Aorta (tissue), 5 donors: ENCODE measurements around the gene CCSER1. TPM values are rescaled to one million over a fixed set of nuclear protein-coding genes. Genes with fewer than 3 reads are reported as not detected.

Experiments
- ATAC-seq: fragments of 200-7000 bp; cut with Tn5 transposase; one replicate; pipeline ENCODE4 v1.9.1; 2022; ENCODE audit warnings: moderate library complexity; ENCODE audit not compliant: low FRiP score
- DNase-seq, 2 donors: peaks; one replicate each; pipeline ENCODE4 v3.0.0-alpha.2; 2020
- H3K27ac ChIP-seq, 2 donors: one replicate each; pipeline ENCODE4 v1.5.1; 2013; ENCODE audit warnings: low read length in 2 of 2, mild to moderate bottlenecking in 2 of 2, moderate library complexity in 2 of 2, control low read depth in 1 of 2, inconsistent platforms in 1 of 2, low read depth in 1 of 2
- H3K27me3 ChIP-seq, 2 donors: one replicate each; pipeline ENCODE4 v1.6.1; 2013; ENCODE audit warnings: control low read depth in 1 of 2, low read length in 1 of 2, mild to moderate bottlenecking in 1 of 2, moderate library complexity in 1 of 2; ENCODE audit not compliant: insufficient read depth in 2 of 2, control insufficient read depth in 1 of 2
- H3K36me3 ChIP-seq, 2 donors: one replicate each; pipeline ENCODE4 v1.6.1; 2013; ENCODE audit warnings: control low read depth in 1 of 2, low read length in 1 of 2, mild to moderate bottlenecking in 1 of 2; ENCODE audit not compliant: insufficient read depth in 2 of 2, control insufficient read depth in 1 of 2
- H3K4me1 ChIP-seq, 2 donors: one replicate each; pipeline ENCODE4 v1.6.1; 2013; ENCODE audit warnings: low read length in 2 of 2, control low read depth in 1 of 2, mild to moderate bottlenecking in 1 of 2, moderate library complexity in 1 of 2; ENCODE audit not compliant: insufficient read depth in 2 of 2, control insufficient read depth in 1 of 2
- H3K4me3 ChIP-seq, 2 donors: one replicate each; pipeline ENCODE4 v1.5.1; 2013; ENCODE audit warnings: low read length in 2 of 2, control low read depth in 1 of 2, mild to moderate bottlenecking in 1 of 2
- H3K9me3 ChIP-seq: one replicate; pipeline ENCODE4 v1.6.1; 2013; ENCODE audit warnings: mild to moderate bottlenecking, low read length; ENCODE audit not compliant: control insufficient read depth
- WGBS, 2 donors: extraction: QIAGEN DNeasy Blood & Tissue Kit; methylation state at CpG; one replicate each; pipeline ENCODE4 v1.1.7; 2013; 5-methylcytosine and 5-hydroxymethylcytosine counted together
- intact Hi-C, 2 donors: fragments of 100-400 bp; cut with DNase I; formaldehyde crosslinking; loops; one replicate each; pipeline versions ENCODE4 v1.14.2 to v1.15.0; 2022
- polyA plus RNA-seq, 2 donors: library from polyadenylated mRNA; stranded (reverse); fragments of 200-250 nt; gene quantifications; one replicate each; pipeline ENCODE4 v1.2.3, GENCODE V29; 2013
- total RNA-seq, 2 donors: library from RNA; stranded (reverse); fragmentation: NEBNext Ultra II Directional; extraction: Animal tissue kit (Norgen Biotek cat#: 25700); gene quantifications; one replicate each; pipeline ENCODE4 v1.2.1, GENCODE V29; 2021
- donor health status: healthy with polysubstance abuse.
- donor health status: Bipolar disorder and iron deficiency.
- donor health status: DM: no; HTN: no; CAD: no.
- donor health status: DM: no; HTN: no; CAD: no.
- donor health status: DM: yes; HTN: yes; CAD: no.

CCSER1 gene
- total and polyA plus RNA-seq, 4 donors: 2.0 to 9.5 (median 9.3) TPM; not detected in 1

DNA sequence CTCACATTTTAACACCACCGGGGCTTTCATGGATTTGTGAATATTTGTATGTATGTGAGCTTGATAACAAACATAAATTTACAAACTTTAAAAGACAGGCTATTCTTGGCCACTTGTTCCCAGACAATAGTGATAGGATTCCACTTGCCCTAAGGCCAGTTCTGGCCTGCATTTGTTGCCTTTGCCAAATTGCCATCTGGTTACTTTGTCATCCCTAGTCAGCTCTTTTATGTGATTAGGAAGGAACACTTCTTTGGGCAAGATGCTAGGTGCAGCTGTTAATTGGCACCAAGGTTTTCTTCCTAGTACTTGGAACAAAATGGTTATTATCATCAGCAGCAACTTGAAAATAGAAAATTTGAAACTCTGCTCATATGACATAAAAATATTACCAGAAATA is 63.3 kb downstream of the CCSER1 start:
- intact Hi-C loops: no loop called here
- no peaks in the 10 kb centered on the region for H3K4me1 ChIP-seq
- ATAC-seq (no peak), DNase-seq (no peak)
- H3K9me3 ChIP-seq: no peaks in the 10 kb centered on the region
- WGBS, 2 donors: 72 to 77% methylated on average over 1 of the region's 1 CpG
- H3K36me3 ChIP-seq: no peaks in the 10 kb centered on the region
- H3K27me3 ChIP-seq: no peaks in the 10 kb centered on the region
- no peak overlapping the region for H3K4me3 ChIP-seq
- no peak overlapping the region for H3K27ac ChIP-seq

DNA sequence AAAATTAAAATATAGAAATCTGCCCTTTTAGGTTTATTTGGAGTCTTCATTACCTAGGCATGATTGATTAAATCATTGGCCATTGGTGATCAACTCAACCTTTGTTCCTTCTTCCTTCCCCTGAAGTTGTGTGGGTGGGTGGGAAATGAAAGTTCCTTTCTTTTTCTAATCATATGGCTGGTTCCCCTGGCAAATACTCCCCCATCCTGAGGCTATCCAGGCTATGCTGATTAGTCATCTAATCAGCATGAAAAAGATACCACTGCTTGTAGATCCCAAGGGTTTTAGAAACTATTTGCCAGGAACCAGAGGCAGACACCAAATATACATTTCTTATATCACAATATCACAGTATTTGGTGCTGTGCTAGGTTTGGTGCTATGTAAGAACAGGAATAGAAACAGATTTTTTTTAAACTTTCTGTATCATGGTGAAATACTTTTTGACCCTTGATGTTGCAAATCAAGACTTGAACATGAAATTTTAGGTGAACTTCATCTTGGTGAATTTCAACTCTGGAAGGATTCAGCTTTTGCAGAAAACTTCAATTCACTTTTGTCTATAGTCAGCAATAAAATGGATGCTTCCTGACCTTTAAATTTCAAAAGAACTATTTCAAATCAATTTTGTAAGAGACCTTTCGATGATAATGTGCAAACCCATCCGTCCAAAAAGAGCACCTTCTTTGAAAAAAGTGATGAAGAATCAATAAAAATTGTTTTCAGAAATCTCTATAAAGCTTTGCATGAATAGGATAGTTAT is 71.1 kb downstream of the CCSER1 start:
- H3K4me3 ChIP-seq: no peak overlapping the region
- DNase-seq (no peak), ATAC-seq (no peak)
- no peaks in the 10 kb centered on the region for H3K27me3 ChIP-seq
- H3K27ac ChIP-seq: no peak overlapping the region
- intact Hi-C loops: no loop called here
- 84 to 85% methylated on average over 2 of the region's 2 CpGs for WGBS, 2 donors
- H3K4me1 ChIP-seq: no peaks in the 10 kb centered on the region
- no peaks in the 10 kb centered on the region for H3K9me3 ChIP-seq
- no peaks in the 10 kb centered on the region for H3K36me3 ChIP-seq

DNA sequence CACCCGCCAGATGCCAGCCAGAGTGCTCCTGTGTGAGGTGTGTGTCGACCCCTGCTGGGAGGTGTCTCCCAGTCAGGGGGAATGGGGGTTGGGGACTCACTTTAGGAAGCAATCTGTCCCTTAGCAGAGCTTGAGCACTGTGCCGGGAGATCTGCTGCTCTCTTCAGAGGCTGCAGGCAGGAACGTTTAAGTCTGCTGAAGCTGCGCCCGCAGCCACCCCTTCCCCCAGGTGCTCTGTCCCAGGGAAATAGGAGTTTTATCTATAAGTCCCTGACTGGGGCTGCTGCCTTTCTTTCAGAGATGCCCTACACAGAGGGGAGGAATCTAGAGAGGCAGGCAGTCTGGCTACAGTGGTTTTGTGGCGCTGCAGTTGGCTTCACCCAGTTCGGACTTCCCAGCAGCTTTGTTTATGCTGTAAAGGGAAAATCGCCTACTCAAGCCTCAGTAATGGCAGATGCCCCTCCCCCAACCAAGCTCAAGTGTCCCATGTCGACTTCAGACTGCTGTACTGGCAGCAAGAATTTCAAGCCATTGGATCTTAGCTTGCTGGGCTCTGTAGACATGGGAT is 80.8 kb downstream of the CCSER1 start:
- Histone ChIP-seq H3K9me3 (no peaks in the 10 kb centered on the region), H3K36me3 (no peaks in the 10 kb centered on the region), H3K27me3 (no peaks in the 10 kb centered on the region), H3K27ac (no peak overlapping the region), H3K4me3 (no peak overlapping the region), H3K4me1 (no peaks in the 10 kb centered on the region)
- intact Hi-C loops: no loop called here
- 78 to 84% methylated on average over 10 of the region's 10 CpGs for WGBS, 2 donors
- ATAC-seq (no peak), DNase-seq (no peak)

DNA sequence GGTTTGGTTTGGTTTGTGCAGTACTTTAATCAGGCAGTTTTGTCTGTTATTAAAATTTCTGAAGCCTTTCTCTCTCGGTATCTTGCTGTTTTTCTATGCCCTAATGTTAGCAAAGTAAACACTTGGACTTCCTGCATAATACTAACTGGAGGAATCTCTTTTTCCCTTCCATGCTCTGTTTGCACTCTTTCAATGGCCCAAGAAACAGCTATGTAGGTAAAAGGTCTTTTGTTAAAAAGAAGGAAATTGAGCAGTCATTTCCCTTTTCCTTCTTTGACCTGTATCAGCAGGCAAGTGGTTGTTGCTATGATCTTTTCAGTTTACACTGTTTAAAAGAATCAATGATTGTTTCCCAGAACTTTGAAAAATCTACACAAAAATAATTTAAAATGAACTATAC is 82.7 kb downstream of the CCSER1 start:
- intact Hi-C loops: no loop called here
- Histone ChIP-seq H3K27ac (no peak overlapping the region), H3K4me3 (no peak overlapping the region), H3K27me3 (no peaks in the 10 kb centered on the region), H3K4me1 (no peaks in the 10 kb centered on the region), H3K9me3 (no peaks in the 10 kb centered on the region), H3K36me3 (no peaks in the 10 kb centered on the region)
- DNase-seq (no peak), ATAC-seq (no peak)
- 0 to 5% methylated on average over 1 of the region's 1 CpG for WGBS, 2 donors

DNA sequence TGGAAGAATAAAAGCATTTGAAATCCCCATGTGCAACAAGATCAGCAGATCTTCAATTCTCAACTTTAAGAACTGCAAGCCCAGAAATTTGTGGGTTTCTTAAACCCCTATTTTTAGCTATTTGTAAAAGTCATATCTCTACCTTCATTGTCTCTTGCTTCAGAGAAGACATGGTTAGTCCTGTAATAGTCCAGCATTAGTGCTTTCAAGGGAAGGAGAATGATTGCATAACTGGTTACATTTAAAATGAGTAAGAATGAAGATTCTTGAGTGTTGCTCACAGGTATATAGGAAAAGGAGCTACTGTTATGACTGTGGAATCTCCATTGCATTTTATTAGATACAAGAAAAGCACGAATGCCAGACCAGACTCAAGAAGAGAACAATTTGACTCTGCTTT is 84.0 kb downstream of the CCSER1 start:
- H3K27me3 ChIP-seq: no peaks in the 10 kb centered on the region
- H3K4me1 ChIP-seq: no peaks in the 10 kb centered on the region
- intact Hi-C loops: no loop called here
- 74 to 75% methylated on average over 1 of the region's 1 CpG for WGBS, 2 donors
- no peak overlapping the region for H3K4me3 ChIP-seq
- no peak for DNase-seq
- H3K36me3 ChIP-seq: no peaks in the 10 kb centered on the region
- peaks cover 1% of the 10 kb centered on the region for H3K9me3 ChIP-seq
- no peak for ATAC-seq
- H3K27ac ChIP-seq: no peak overlapping the region

DNA sequence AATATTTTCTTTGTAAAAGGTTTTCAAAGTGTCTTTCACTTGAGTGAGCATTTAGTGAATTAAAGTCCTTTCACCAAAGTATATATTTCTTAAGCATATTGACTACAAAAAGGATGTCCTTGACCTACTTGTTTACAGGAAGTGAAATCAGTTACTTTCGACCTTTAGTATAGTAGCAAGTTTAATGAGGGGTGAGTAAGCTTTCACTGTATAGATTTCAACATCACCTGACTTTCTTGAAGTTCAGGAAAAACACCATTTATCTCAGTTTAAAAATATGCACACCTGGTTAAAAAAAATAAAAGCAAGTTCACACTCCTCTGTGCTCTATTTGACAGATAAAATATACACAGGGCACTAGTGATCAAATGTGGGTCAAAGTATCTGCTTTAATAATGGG is 88.1 kb downstream of the CCSER1 start:
- H3K4me1 ChIP-seq: no peaks in the 10 kb centered on the region
- H3K9me3 ChIP-seq: peaks cover 1% of the 10 kb centered on the region
- H3K36me3 ChIP-seq: no peaks in the 10 kb centered on the region
- ATAC-seq: no peak
- intact Hi-C loops: no loop called here
- WGBS, 2 donors: 49 to 51% methylated on average over 1 of the region's 1 CpG
- no peaks in the 10 kb centered on the region for H3K27me3 ChIP-seq
- no peak for DNase-seq
- H3K27ac ChIP-seq: no peak overlapping the region
- H3K4me3 ChIP-seq: no peak overlapping the region

DNA sequence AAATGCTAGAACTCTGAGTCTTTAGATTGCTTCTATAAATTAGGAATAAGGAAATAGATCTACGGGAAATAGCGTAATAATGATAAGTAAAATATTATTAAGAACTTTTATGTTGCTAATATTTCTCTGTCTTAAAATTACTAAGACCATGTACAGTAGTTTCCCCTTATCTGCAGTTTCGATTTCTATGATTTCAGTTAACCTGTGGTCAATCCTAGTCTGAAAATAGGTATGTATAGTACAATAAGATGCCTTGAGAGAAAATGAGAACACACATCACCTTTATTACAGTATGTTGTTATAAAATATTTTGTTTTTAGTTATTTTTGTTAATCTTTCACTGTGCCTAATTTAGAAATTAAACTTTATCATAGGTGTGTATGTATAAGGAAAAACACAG is 92.6 kb downstream of the CCSER1 start:
- Histone ChIP-seq H3K27me3 (no peaks in the 10 kb centered on the region), H3K27ac (no peak overlapping the region), H3K4me1 (no peaks in the 10 kb centered on the region), H3K9me3 (peaks cover 1% of the 10 kb centered on the region), H3K36me3 (no peaks in the 10 kb centered on the region), H3K4me3 (no peak overlapping the region)
- intact Hi-C loops: no loop called here
- DNase-seq (no peak), ATAC-seq (no peak)
- WGBS, 2 donors: 83 to 86% methylated on average over 3 of the region's 3 CpGs

DNA sequence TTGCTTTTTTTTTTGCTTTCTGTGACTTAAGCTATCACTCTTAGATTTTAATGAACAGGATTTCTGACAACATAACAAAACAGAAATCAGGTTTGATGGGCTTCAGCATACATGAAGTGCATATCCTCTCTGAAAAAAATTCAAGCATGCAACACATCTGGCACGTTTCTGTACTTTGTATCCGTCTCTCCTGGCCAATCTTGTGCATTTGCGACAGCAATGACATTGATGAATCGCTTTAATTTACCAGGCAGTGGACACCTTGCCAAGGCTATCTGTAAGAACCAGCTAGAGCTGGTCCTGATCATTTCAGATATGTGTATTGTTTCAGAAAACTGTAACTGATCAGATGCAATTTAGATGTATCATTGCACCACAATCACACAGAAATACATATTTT is 93.3 kb downstream of the CCSER1 start:
- ATAC-seq: no peak
- no peak overlapping the region for H3K4me3 ChIP-seq
- H3K36me3 ChIP-seq: no peaks in the 10 kb centered on the region
- peaks cover 1% of the 10 kb centered on the region for H3K9me3 ChIP-seq
- 41 to 51% methylated on average over 4 of the region's 4 CpGs for WGBS, 2 donors
- no peak overlapping the region for H3K27ac ChIP-seq
- H3K4me1 ChIP-seq: no peaks in the 10 kb centered on the region
- H3K27me3 ChIP-seq: no peaks in the 10 kb centered on the region
- DNase-seq: no peak
- intact Hi-C loops: no loop called here

DNA sequence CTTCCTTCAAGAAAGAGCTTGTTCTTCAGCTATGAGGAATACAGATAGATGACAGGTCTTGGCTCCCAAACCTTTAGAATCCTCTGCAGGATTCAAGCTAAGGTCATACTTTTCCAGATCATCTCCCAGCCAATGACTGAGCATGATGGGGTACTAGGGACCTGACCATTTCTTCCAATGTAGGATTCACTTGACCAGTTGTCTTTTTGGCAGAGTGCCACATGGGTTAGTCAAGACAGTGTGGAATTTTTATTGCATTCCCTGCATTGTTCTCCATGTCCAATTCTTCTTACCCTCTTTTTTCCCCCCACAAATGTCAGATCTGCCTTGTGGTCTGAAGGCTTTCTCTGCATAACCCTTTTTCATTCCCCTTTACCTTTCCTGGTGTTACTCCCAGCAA is 99.5 kb downstream of the CCSER1 start:
- no peak for DNase-seq
- Histone ChIP-seq H3K9me3 (peaks cover 2% of the 10 kb centered on the region), H3K36me3 (no peaks in the 10 kb centered on the region), H3K27ac (no peak overlapping the region), H3K27me3 (no peaks in the 10 kb centered on the region), H3K4me3 (no peak overlapping the region), H3K4me1 (no peaks in the 10 kb centered on the region)
- intact Hi-C loops: no loop called here
- no peak for ATAC-seq
